ENCODE measurements around the gene FMNL1. TPM values are rescaled to one million over a fixed set of nuclear protein-coding genes. Genes with fewer than 3 reads are reported as not detected.
A peak's percentile ranks its signal among the peaks of the same experiment; 100 is the strongest.

FMNL1 gene
- total RNA-seq, 1 donor from 2014 or later: 2.8 TPM

DNA sequence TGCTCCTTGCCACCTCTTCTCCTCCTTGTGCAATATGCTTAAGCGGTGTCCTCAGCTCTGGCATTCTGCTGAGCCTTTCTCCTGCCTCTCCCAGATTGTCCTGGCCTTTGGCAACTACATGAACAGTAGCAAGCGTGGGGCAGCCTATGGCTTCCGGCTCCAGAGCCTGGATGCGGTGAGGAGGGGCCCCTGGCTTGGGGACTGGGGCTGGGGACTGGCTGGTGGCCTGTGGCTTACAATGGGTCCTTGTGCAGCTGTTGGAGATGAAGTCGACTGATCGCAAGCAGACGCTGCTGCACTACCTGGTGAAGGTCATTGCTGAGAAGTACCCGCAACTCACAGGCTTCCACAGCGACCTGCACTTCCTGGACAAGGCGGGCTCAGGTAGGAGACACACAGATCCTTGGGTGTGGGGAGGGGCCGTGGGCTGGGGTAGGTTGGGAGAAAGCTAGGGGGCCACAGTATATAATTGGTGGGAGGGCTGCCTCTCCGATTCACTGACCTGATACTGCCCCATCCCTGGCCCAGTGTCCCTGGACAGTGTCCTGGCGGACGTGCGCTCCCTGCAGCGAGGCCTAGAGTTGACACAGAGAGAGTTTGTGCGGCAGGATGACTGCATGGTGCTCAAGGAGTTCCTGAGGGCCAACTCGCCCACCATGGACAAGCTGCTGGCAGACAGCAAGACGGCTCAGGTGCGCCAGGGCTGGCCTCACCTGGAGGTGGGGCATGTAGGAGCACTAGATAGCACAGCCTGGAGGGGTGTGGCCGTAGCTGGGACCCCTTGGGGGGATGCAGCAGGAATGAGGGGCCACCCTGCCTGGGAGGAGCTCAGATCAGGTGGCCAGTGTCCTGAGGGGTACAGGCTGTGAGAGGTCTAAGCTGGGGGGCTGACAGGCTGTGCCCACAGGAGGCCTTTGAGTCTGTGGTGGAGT lies 23.3 kb downstream of the FMNL1 start:
- Mint-ChIP-seq H3K4me1 (ENCODE audit: unreplicated experiment) (peaks cover 25% of the 10 kb centered on the region), H3K9me3 (ENCODE audit: unreplicated experiment) (no peaks in the 10 kb centered on the region), H3K36me3 (ENCODE audit: unreplicated experiment) (no peaks in the 10 kb centered on the region), H3K4me3 (ENCODE audit: unreplicated experiment) (no peak overlapping the region), H3K27ac (ENCODE audit: unreplicated experiment) (no peak overlapping the region), H3K27me3 (ENCODE audit: unreplicated experiment) (peaks cover 5% of the 10 kb centered on the region)
- TF ChIP-seq CTCF (IDR thresholded peaks at IDR 0.05): no peak
- DNase-seq (ENCODE audit: extremely low spot score, unreplicated experiment): no peak

- Mint-ChIP-seq H3K4me3 (ENCODE audit: unreplicated experiment) (peak overlapping the region; percentile 33), H3K27me3 (ENCODE audit: unreplicated experiment) (peaks cover 2% of the 10 kb centered on the region), H3K36me3 (ENCODE audit: unreplicated experiment) (no peaks in the 10 kb centered on the region), H3K27ac (ENCODE audit: unreplicated experiment) (no peak overlapping the region), H3K4me1 (ENCODE audit: unreplicated experiment) (peaks cover 20% of the 10 kb centered on the region), H3K9me3 (ENCODE audit: unreplicated experiment) (no peaks in the 10 kb centered on the region)
- DNase-seq (ENCODE audit: extremely low spot score, unreplicated experiment): no peak
- no peak for TF ChIP-seq CTCF (IDR thresholded peaks at IDR 0.05)
Observed at GRCh38 chr17:45246338-45246737, 24.7 kb downstream of the FMNL1 start.

DNA sequence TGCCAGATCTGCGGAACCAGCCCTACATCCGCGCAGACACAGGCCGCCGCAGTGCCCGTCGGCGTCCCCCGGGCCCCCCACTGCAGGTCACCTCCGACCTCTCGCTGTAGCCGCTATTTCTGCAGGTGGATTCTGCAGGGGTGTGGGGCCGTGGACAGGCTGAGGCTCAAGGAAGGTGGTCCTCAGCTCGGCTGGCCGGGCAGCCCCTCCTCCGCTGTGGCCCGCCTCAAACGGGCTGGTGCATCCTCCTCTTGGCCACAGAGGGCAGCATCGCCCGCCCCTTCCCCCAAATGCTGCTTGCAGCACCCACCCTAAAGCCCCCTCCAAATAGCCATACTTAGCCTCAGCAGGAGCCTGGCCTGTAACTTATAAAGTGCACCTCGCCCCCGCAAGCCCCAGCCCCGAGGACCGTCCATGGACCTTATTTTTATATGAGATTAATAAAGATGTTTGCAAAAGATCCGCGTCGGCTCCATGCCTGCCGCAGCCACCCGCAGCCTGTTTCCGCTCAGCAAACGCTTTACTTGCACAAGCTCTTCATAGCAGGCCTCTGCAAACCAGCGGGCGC lies 25.3 kb downstream of the FMNL1 start:
- peak overlapping the region; percentile 78 for H3K4me3 Mint-ChIP-seq (ENCODE audit: unreplicated experiment)
- no peaks in the 10 kb centered on the region for H3K36me3 Mint-ChIP-seq (ENCODE audit: unreplicated experiment)
- peak; percentile 68 for TF ChIP-seq CTCF (IDR thresholded peaks at IDR 0.05)
- H3K4me1 Mint-ChIP-seq (ENCODE audit: unreplicated experiment): peaks cover 20% of the 10 kb centered on the region
- peaks cover 2% of the 10 kb centered on the region for H3K27me3 Mint-ChIP-seq (ENCODE audit: unreplicated experiment)
- no peak for DNase-seq (ENCODE audit: extremely low spot score, unreplicated experiment)
- no peaks in the 10 kb centered on the region for H3K9me3 Mint-ChIP-seq (ENCODE audit: unreplicated experiment)
- no peak overlapping the region for H3K27ac Mint-ChIP-seq (ENCODE audit: unreplicated experiment)

- Mint-ChIP-seq H3K4me1 (ENCODE audit: unreplicated experiment) (peaks cover 17% of the 10 kb centered on the region), H3K9me3 (ENCODE audit: unreplicated experiment) (no peaks in the 10 kb centered on the region), H3K27ac (ENCODE audit: unreplicated experiment) (peak overlapping the region; percentile 23), H3K36me3 (ENCODE audit: unreplicated experiment) (no peaks in the 10 kb centered on the region), H3K4me3 (ENCODE audit: unreplicated experiment) (peak overlapping the region; percentile 78), H3K27me3 (ENCODE audit: unreplicated experiment) (peaks cover 2% of the 10 kb centered on the region)
- no peak for TF ChIP-seq CTCF (IDR thresholded peaks at IDR 0.05)
- no peak for DNase-seq (ENCODE audit: extremely low spot score, unreplicated experiment)
Observed at GRCh38 chr17:45247429-45248131, 25.9 kb downstream of the FMNL1 start.
